Glutamatergic neuron (in vitro differentiated cells): ENCODE measurements around the gene NPHP1. TPM values are rescaled to one million over a fixed set of nuclear protein-coding genes. Genes with fewer than 3 reads are reported as not detected.
"Not testable (repeated sequence)": the region's sequence is repeated elsewhere in the genome, so short reads cannot be mapped to it uniquely, and the experiment has no call there.

Source experiments
- DNase-seq: peaks from one replicate; pipeline ENCODE4 v3.0.0; 2022
- H3K27ac Mint-ChIP-seq: one replicate; pipeline ENCODE4 v1.8.0; 2020; ENCODE audit warnings: mild to moderate bottlenecking, mixed read lengths, inconsistent platforms; ENCODE audit not compliant: unreplicated experiment
- H3K27me3 Mint-ChIP-seq: one replicate; pipeline ENCODE4 v1.8.0; 2020; ENCODE audit warnings: mild to moderate bottlenecking, moderate library complexity, mixed read lengths, inconsistent platforms; ENCODE audit not compliant: unreplicated experiment
- H3K36me3 Mint-ChIP-seq: one replicate; pipeline ENCODE4 v1.8.0; 2020; ENCODE audit warnings: mild to moderate bottlenecking, mixed read lengths, inconsistent platforms; ENCODE audit not compliant: unreplicated experiment
- H3K4me1 Mint-ChIP-seq: one replicate; pipeline ENCODE4 v1.8.0; 2020; ENCODE audit warnings: mild to moderate bottlenecking, low read depth, mixed read lengths, inconsistent platforms; ENCODE audit not compliant: unreplicated experiment
- H3K4me3 Mint-ChIP-seq: one replicate; pipeline ENCODE4 v1.8.0; 2020; ENCODE audit warnings: mild to moderate bottlenecking, mixed read lengths, inconsistent platforms; ENCODE audit not compliant: unreplicated experiment
- H3K9me3 Mint-ChIP-seq: one replicate; pipeline ENCODE4 v1.8.0; 2020; ENCODE audit warnings: mild to moderate bottlenecking, moderate library complexity, mixed read lengths, inconsistent platforms; ENCODE audit not compliant: unreplicated experiment
- total RNA-seq: library from RNA; stranded (reverse); fragmentation: NEBNext Ultra II Directional; extraction: Animal tissue kit (Norgen Biotek cat#: 25700); gene quantifications from one replicate; pipeline ENCODE4 v1.2.1, GENCODE V29; 2021; ENCODE audit not compliant: unreplicated experiment
- TF ChIP-seq, protein P1 (sequence below): fragments of 200-600 bp; sonication (generic); IDR thresholded peaks from one replicate; pipeline ENCODE4 v1.5.0; 2021; ENCODE audit not compliant: partially characterized antibody, unreplicated experiment

NPHP1 gene
- total RNA-seq, 1 donor from 2014 or later = 2.5 TPM

GRCh38 chr2:110101280-110101844, 103.5 kb downstream of the NPHP1 start:
- no peak overlapping the region for H3K27ac Mint-ChIP-seq
- H3K27me3 Mint-ChIP-seq = peaks cover 6% of the 10 kb centered on the region
- H3K4me1 Mint-ChIP-seq = no peaks in the 10 kb centered on the region
- no peaks in the 10 kb centered on the region for H3K36me3 Mint-ChIP-seq
- TF ChIP-seq, protein P1, sequence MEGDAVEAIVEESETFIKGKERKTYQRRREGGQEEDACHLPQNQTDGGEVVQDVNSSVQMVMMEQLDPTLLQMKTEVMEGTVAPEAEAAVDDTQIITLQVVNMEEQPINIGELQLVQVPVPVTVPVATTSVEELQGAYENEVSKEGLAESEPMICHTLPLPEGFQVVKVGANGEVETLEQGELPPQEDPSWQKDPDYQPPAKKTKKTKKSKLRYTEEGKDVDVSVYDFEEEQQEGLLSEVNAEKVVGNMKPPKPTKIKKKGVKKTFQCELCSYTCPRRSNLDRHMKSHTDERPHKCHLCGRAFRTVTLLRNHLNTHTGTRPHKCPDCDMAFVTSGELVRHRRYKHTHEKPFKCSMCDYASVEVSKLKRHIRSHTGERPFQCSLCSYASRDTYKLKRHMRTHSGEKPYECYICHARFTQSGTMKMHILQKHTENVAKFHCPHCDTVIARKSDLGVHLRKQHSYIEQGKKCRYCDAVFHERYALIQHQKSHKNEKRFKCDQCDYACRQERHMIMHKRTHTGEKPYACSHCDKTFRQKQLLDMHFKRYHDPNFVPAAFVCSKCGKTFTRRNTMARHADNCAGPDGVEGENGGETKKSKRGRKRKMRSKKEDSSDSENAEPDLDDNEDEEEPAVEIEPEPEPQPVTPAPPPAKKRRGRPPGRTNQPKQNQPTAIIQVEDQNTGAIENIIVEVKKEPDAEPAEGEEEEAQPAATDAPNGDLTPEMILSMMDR = no peak
- no peak for DNase-seq
- peaks cover 2% of the 10 kb centered on the region for H3K9me3 Mint-ChIP-seq
- H3K4me3 Mint-ChIP-seq = no peak overlapping the region

GRCh38 chr2:110100880-110101279, 103.9 kb downstream of the NPHP1 start:
- H3K9me3 Mint-ChIP-seq, H3K27ac Mint-ChIP-seq: not testable (repeated sequence)

DNA sequence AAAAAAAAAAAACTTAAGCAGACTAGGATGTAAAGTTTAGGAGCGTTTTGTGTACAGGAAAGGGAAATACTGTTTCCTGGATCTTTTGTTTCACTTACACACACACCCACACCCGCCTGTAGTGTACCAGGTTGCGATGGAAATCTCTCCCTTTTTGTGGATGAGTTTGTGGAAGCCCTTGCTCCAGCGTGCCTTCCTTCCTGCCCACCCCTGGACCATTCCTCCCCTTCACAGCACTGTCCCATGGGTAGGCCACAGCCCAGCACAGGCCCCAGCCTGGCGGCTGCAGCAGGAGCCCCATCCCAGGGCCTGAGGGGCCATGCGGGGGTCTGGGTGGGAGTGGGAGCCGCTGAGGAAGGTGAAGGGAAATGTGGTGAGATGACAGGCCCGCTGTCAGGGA, 104.3 kb downstream of the NPHP1 start:
- no peaks in the 10 kb centered on the region for H3K36me3 Mint-ChIP-seq
- TF ChIP-seq, protein P1 = no peak
- DNase-seq = no peak
- H3K9me3 Mint-ChIP-seq = peaks cover 2% of the 10 kb centered on the region
- no peaks in the 10 kb centered on the region for H3K4me1 Mint-ChIP-seq
- H3K4me3 Mint-ChIP-seq = no peak overlapping the region
- peaks cover 7% of the 10 kb centered on the region for H3K27me3 Mint-ChIP-seq
- no peak overlapping the region for H3K27ac Mint-ChIP-seq

More at GRCh38 chr2:110100880-110101279, 103.9 kb downstream of the NPHP1 start:
- DNase-seq, H3K27me3 Mint-ChIP-seq, H3K4me1 Mint-ChIP-seq, H3K36me3 Mint-ChIP-seq, H3K4me3 Mint-ChIP-seq: not testable (repeated sequence)

- no peaks in the 10 kb centered on the region for H3K4me1 Mint-ChIP-seq
- H3K9me3 Mint-ChIP-seq = peaks cover 2% of the 10 kb centered on the region
- TF ChIP-seq, protein P1 = no peak
- DNase-seq = no peak
- no peak overlapping the region for H3K27ac Mint-ChIP-seq
- H3K4me3 Mint-ChIP-seq = no peak overlapping the region
- H3K27me3 Mint-ChIP-seq = peaks cover 7% of the 10 kb centered on the region
- no peaks in the 10 kb centered on the region for H3K36me3 Mint-ChIP-seq
Observed at GRCh38 chr2:110099471-110100225, 105.2 kb downstream of the NPHP1 start.

DNA sequence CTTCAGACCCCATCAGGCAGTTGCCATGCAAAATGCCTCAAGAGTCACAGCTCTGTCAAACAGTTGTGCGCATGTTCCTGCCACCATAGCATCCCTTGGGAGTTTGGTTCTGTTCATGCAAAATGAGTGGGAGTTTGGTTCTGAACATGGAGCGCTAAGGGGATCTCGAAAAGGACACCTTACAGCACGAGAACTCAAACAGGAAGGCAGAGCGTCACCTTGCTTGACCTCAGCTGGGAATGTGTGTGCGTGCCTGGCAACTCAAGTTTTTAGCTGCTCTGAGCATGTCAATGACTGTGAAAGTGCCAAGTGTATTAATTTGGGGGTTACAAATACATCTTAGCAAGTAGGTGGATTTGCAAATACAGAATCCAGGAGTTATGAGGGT, 105.8 kb downstream of the NPHP1 start:
- H3K27ac Mint-ChIP-seq = no peak overlapping the region
- H3K4me3 Mint-ChIP-seq = no peak overlapping the region
- H3K36me3 Mint-ChIP-seq = no peaks in the 10 kb centered on the region
- H3K9me3 Mint-ChIP-seq = no peaks in the 10 kb centered on the region
- peaks cover 7% of the 10 kb centered on the region for H3K27me3 Mint-ChIP-seq
- TF ChIP-seq, protein P1 = no peak
- DNase-seq = no peak
- no peaks in the 10 kb centered on the region for H3K4me1 Mint-ChIP-seq
